Stimulated activated CD4-positive, alpha-beta T cell treated with anti-CD3 and anti-CD28 coated beads, Interleukin-2, amount 100 ng/mL, for 4 hours (primary cell): ENCODE data around the gene ADAMTS12.

Source experiments
- DNase-seq: peaks from one replicate; pipeline ENCODE4 v3.0.0-alpha.2; 2020; ENCODE audit warnings: low read depth

The ADAMTS12 gene

GRCh38 chr5:33846851-33847250 lies 44.9 kb downstream of the ADAMTS12 start:
- no peak for DNase-seq

GRCh38 chr5:33843579-33843978 lies 48.2 kb downstream of the ADAMTS12 start:
- DNase-seq, result no peak

- no peak for DNase-seq
Measured at GRCh38 chr5:33842456-33842855, 49.3 kb downstream of the ADAMTS12 start.

- no peak for DNase-seq
Measured at GRCh38 chr5:33841891-33842290, 49.9 kb downstream of the ADAMTS12 start.

- no peak for DNase-seq
Measured at GRCh38 chr5:33840927-33841547, 50.8 kb downstream of the ADAMTS12 start.

- DNase-seq, result no peak
Measured at GRCh38 chr5:33837301-33837700, 54.5 kb downstream of the ADAMTS12 start.

- no peak for DNase-seq
Measured at GRCh38 chr5:33834334-33834733, 57.5 kb downstream of the ADAMTS12 start.

- DNase-seq, result no peak
Measured at GRCh38 chr5:33833237-33833575, 58.6 kb downstream of the ADAMTS12 start.

GRCh38 chr5:33832404-33833236 lies 59.2 kb downstream of the ADAMTS12 start:
- DNase-seq, result no peak

GRCh38 chr5:33831041-33831440 lies 60.7 kb downstream of the ADAMTS12 start:
- DNase-seq, result no peak

GRCh38 chr5:33829430-33829829 lies 62.4 kb downstream of the ADAMTS12 start:
- no peak for DNase-seq

- DNase-seq, result no peak
Measured at GRCh38 chr5:33828626-33829308, 63.0 kb downstream of the ADAMTS12 start.

GRCh38 chr5:33827885-33828284 lies 63.9 kb downstream of the ADAMTS12 start:
- DNase-seq, result no peak

- DNase-seq, result no peak
Measured at GRCh38 chr5:33827018-33827707, 64.6 kb downstream of the ADAMTS12 start.

GRCh38 chr5:33824516-33825195 lies 67.1 kb downstream of the ADAMTS12 start:
- DNase-seq, result no peak

GRCh38 chr5:33817301-33817700 lies 74.5 kb downstream of the ADAMTS12 start:
- DNase-seq, result no peak

- DNase-seq, result no peak
Measured at GRCh38 chr5:33816791-33817190, 75.0 kb downstream of the ADAMTS12 start.

GRCh38 chr5:33812746-33813145 lies 79.0 kb downstream of the ADAMTS12 start:
- no peak for DNase-seq

GRCh38 chr5:33810491-33811120 lies 81.2 kb downstream of the ADAMTS12 start:
- DNase-seq, result no peak

GRCh38 chr5:33809936-33810335 lies 81.9 kb downstream of the ADAMTS12 start:
- DNase-seq, result no peak

- DNase-seq, result no peak
Measured at GRCh38 chr5:33808699-33809098, 83.1 kb downstream of the ADAMTS12 start.
